WERI-Rb-1 (cell line): ENCODE results near the gene CRABP1.
A peak's percentile ranks its signal among the peaks of the same experiment; 100 is the strongest.

Experiments
- DNase-seq: peaks from one replicate; pipeline ENCODE4 v3.0.0-alpha.2; 2020
- H3K27ac ChIP-seq: fragments of 250-450 bp; sonication (Bioruptor Pico); 2 replicates; pipeline ENCODE4 v1.5.1; 2020; ENCODE audit warnings: mild to moderate bottlenecking, moderate library complexity
- H3K27me3 ChIP-seq: fragments of 250-450 bp; sonication (Bioruptor Pico); 2 replicates; pipeline ENCODE4 v1.5.1; 2021; ENCODE audit warnings: mild to moderate bottlenecking, low read depth, moderate library complexity; ENCODE audit not compliant: insufficient read depth, severe bottlenecking
- H3K36me3 ChIP-seq: fragments of 250-450 bp; sonication (Bioruptor Pico); 2 replicates; pipeline ENCODE4 v1.5.1; 2020; ENCODE audit warnings: mild to moderate bottlenecking, moderate library complexity
- H3K4me3 ChIP-seq: 2 replicates; pipeline ENCODE4 v1.5.1; 2011; ENCODE audit warnings: low read depth, mild to moderate bottlenecking, control low read depth, low read length
- H3K9me3 ChIP-seq: fragments of 250-450 bp; sonication (Bioruptor Pico); 2 replicates; pipeline ENCODE4 v1.5.1; 2021; ENCODE audit warnings: mild to moderate bottlenecking, moderate library complexity; ENCODE audit not compliant: severe bottlenecking
- TF ChIP-seq, protein P1 (sequence below): IDR thresholded peaks from 2 replicates; pipeline ENCODE4 v1.5.1; 2011; ENCODE audit warnings: low read depth, mild to moderate bottlenecking, control low read depth, inconsistent platforms, low read length

CRABP1 gene

DNA sequence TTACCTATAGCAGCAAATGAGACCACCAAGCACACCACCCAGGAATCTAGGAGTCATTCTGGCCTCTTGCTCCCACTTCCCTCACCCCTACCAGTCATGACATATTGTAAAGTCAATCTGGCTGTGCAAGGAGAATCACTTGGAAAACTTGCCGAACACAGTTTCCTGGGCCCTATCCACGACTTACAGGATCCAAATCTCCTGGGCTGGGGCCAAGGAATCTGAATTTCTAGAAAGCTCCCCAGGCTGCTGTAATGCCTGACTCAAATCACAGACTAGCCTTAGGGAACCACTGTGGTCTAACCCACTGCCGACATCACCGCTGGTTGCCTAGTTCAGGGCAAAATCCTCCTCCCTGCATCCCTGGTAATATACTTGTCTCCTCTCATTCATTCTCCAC is 4.2 kb upstream of the CRABP1 start:
- no peaks in the 10 kb centered on the region for H3K9me3 ChIP-seq
- H3K4me3 ChIP-seq: no peak overlapping the region
- TF ChIP-seq, protein P1, sequence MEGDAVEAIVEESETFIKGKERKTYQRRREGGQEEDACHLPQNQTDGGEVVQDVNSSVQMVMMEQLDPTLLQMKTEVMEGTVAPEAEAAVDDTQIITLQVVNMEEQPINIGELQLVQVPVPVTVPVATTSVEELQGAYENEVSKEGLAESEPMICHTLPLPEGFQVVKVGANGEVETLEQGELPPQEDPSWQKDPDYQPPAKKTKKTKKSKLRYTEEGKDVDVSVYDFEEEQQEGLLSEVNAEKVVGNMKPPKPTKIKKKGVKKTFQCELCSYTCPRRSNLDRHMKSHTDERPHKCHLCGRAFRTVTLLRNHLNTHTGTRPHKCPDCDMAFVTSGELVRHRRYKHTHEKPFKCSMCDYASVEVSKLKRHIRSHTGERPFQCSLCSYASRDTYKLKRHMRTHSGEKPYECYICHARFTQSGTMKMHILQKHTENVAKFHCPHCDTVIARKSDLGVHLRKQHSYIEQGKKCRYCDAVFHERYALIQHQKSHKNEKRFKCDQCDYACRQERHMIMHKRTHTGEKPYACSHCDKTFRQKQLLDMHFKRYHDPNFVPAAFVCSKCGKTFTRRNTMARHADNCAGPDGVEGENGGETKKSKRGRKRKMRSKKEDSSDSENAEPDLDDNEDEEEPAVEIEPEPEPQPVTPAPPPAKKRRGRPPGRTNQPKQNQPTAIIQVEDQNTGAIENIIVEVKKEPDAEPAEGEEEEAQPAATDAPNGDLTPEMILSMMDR: no peak
- no peaks in the 10 kb centered on the region for H3K27me3 ChIP-seq
- no peak for DNase-seq
- no peaks in the 10 kb centered on the region for H3K36me3 ChIP-seq
- H3K27ac ChIP-seq: no peak overlapping the region

DNA sequence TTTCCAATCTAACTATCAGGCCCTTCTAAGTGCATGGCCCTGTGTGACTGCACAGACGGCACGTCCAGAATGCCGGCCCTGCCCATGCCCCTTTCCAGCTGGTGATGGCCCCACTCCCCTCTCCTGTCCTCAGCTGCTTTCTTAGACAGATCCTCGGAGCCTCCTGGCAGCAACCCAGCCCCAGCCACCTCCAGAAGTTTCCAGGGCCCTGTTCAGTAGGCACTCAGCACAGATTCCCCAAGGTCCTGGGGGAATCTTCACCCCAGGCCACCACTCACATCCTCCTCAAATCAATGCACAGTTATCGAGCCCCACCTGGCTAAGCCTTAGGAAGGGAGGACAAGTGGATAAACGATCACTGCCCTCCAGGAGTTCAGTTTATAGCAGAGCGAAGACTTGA is 1.4 kb upstream of the CRABP1 start:
- H3K4me3 ChIP-seq: no peak overlapping the region
- TF ChIP-seq, protein P1: no peak
- H3K9me3 ChIP-seq: no peaks in the 10 kb centered on the region
- H3K36me3 ChIP-seq: peaks cover 5% of the 10 kb centered on the region
- H3K27ac ChIP-seq: no peak overlapping the region
- no peak for DNase-seq
- no peaks in the 10 kb centered on the region for H3K27me3 ChIP-seq

DNA sequence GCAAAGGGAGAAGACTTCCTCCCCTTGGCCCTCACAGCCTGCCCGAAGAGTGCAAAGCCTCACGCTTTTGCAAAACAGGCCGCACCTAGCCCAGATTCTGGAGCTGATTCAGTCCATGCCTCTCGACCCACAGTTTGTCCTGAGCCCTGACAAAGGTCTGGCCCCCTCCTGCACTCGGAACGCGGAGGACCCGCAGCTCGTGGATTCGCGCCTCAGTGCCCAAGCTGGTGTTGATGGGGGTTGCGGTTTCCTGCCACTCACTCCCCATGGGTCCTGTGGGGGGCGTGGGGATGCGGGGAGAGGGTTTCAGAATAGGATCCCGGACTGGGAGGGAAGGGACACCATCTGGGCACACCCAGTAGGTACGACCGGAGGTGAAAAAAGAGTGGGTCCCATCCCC is 594 bp upstream of the CRABP1 start:
- TF ChIP-seq, protein P1: no peak
- Histone ChIP-seq H3K27me3 (no peaks in the 10 kb centered on the region), H3K9me3 (no peaks in the 10 kb centered on the region), H3K4me3 (peak overlapping the region; percentile 83; the same call in 1 of the 2 replicates), H3K36me3 (peaks cover 8% of the 10 kb centered on the region), H3K27ac (no peak overlapping the region)
- DNase-seq: no peak

DNA sequence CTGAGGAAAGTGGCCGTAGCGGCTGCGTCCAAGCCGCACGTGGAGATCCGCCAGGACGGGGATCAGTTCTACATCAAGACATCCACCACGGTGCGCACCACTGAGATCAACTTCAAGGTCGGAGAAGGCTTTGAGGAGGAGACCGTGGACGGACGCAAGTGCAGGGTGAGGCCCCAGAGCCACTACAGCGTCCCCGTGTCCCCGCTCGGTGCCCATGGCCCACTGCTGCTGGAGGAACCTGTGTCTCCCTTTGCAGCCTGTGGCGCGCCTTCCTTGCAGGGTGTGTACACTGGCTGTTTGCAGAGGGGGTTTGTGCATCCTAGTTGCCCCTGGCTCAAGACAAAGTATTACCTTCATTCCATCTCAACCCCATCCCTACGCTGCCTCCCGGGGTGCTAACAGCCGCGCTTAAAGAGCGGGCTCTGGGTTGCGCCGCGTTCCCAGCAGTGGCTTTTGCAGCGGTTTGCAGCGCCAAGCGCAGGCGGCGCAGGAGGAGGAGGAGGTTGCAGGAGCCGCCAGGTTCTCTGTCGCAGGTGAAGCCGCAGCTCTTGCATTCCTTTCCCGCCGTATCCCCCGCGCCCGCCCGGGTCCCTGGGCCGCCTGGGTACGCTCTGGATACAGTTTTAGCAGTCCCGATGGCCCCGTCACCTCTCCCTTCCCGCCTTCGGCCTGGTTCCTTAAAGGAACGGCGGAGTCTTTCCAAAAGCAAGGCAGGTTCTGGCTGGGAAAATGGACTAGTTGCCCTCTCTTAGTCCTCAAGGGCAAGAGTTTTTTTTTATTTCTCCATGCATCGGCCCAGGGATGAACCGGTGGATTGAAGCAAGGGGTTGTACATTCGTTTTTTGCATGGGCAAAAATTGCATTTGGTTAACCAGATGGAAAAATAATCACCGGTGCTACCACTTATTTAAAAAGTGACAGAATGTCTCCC is 1.2 kb downstream of the CRABP1 start:
- TF ChIP-seq, protein P1: no peak
- H3K27me3 ChIP-seq: no peaks in the 10 kb centered on the region
- no peak overlapping the region; the same call in 1 of the 2 replicates for H3K4me3 ChIP-seq

DNA sequence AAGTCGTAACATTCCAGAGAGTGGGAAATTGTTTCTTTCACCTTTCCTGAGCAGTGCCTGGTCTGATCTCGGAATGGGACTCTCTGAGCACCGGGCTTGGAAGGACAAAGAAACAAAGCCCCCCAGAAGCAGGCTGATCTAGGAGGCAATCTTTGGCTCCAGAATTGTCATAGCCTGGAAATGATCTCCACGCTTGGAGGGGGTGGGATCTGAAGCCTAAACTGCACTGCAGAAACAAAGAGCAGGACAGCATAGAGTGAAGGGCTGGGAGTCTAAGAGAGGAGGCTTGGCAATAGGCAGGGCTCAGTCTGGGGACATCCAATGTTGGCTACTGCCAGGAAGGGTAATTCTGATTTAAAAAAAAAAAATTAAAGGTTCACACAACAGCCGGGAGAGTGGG is 1.9 kb downstream of the CRABP1 start:
- TF ChIP-seq, protein P1: no peak
- DNase-seq: no peak
- no peaks in the 10 kb centered on the region for H3K27me3 ChIP-seq
- H3K36me3 ChIP-seq: peaks cover 15% of the 10 kb centered on the region
- no peak overlapping the region for H3K4me3 ChIP-seq
- no peak overlapping the region for H3K27ac ChIP-seq
- H3K9me3 ChIP-seq: no peaks in the 10 kb centered on the region

More for the DNA sequence above, 1.2 kb downstream of the CRABP1 start:
- Histone ChIP-seq H3K36me3 (peaks cover 15% of the 10 kb centered on the region), H3K27ac (no peak overlapping the region), H3K9me3 (no peaks in the 10 kb centered on the region)
- no peak for DNase-seq
